Measurements from ENCODE around the gene IRF4.

IRF4 gene

DNA sequence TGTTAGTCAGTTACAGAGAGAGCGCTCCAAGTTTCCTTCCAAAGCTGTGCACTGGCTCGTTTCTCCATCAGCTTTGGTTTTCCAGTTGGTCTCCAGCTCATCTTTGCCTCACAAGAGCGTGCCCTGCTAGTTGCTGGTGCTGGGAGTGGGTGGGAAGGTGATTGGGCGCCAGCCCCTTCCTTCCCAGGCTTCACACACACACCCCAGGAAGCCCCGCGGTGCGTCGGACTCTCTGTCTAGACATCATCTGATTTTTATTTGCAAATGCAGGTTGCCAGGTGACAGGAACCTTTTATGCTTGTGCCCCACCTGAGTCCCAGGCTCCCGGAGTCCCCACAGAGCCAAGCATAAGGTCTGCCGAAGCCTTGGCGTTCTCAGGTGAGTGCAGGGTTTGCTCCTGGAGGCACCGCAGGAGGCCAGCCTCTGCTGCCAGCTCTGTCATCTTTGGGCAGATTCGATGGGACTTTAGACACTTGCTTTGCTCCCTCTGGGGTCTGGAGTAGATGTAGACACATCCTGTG, 7.1 kb downstream of the IRF4 start:
- DNase-seq (ENCODE audit: low read depth): no peak

DNA sequence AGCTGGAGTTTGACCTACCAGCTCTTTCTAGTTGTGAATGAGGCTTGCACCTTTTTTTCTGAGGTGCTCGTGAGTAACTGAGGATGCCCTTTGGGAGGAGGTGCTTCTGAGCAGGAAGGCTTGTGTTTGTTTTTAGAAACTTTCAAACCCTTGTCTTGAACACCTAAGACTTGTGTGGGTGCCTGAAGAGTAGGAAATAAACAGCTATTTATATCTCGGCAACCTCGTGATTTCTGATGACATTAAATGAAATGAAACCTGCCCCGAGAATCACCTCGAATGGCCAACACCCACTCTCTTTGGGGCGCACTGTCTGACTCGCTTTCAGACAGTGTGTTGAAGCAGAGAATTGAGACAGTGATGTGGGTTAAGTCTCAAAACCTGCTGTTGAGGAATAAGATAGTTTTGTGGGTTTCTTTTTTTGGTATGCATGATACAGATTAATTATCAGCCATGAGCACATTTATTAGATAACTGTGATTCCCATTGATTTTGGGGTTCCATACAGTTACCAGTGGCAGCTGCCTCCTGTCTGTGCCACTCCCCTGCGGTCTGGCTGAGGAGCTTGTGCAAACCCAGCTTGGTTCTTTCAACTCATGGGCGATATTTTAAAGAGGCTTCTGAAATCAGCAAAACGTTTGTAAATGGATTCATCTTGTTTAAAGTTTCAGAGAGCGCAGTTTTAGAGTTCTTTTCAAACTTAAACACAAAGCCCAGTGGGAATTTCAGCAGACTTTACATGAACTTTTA, 8.4 kb downstream of the IRF4 start:
- DNase-seq (ENCODE audit: low read depth): no peak

DNA sequence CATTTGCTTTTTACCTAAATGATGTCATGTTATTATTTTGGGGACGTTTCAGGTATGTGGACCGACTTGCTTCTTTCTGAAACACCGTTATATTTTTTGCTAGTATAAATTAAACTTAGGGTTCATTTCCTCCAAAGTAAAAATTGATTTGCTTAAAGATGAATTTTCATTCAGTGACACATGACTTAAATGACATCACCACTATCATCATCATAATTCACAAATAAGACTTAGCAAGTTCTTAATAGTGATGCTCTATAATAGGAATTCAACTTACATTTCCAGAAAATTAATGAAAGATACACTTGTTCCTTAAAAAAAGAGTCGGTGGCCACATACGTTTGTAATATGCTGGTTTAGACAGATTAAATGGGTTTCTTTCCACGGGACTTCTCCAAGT, 9.3 kb downstream of the IRF4 start:
- no peak for DNase-seq (ENCODE audit: low read depth)

DNA sequence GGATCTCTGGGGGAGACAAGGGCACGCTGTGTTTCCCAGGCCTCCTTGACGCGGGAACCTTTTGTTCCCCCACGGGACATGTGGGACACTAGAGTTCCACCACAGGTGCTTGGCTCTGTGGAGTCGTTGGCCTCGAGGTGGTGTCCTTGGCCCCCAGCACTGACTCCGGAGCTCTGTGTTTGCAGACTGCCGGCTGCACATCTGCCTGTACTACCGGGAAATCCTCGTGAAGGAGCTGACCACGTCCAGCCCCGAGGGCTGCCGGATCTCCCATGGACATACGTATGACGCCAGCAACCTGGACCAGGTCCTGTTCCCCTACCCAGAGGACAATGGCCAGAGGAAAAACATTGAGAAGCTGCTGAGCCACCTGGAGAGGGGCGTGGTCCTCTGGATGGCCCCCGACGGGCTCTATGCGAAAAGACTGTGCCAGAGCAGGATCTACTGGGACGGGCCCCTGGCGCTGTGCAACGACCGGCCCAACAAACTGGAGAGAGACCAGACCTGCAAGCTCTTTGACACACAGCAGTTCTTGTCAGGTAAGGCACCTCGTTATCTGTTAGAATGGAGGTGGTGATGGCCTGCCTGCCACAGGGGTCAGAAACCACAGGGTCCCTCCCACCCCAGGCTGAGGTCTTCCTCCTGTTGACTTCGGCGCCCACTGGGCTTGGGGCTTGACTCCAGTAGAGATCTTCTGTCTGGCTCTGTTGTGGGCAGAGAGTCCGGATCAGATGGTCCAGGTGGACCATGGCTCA, 9.9 kb downstream of the IRF4 start:
- no peak for DNase-seq (ENCODE audit: low read depth)

DNA sequence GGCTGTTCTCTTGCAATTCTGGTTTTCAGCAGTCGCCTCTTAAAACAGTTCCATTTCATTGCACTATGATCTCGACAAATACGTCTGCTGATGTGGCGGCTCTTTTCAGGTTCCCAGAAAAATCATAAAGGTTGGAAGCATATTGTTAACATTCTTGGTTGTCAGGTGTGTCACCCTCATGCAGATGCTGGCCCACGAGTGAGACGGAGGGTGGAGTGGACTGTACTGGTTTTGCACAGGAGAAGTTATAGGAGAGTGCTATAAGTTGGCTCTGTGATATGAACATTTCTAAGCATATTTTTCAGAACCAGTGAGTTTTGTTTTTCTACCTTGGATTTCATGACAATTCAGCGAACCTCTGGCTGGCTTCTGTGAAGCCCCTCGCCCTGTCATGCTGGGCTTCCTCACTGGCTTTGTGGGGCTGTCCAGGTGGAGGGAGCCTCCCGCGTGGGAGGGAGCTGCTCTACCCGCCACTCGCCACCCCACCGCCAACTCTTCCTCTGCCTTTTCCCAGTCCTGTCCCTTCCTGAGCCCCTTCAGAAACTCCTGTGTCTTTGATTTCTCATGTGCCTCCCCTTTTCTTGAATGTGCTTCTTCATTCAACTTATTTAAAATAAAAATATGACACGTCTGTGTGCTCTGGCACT, 10.6 kb downstream of the IRF4 start:
- DNase-seq (ENCODE audit: low read depth): no peak

DNA sequence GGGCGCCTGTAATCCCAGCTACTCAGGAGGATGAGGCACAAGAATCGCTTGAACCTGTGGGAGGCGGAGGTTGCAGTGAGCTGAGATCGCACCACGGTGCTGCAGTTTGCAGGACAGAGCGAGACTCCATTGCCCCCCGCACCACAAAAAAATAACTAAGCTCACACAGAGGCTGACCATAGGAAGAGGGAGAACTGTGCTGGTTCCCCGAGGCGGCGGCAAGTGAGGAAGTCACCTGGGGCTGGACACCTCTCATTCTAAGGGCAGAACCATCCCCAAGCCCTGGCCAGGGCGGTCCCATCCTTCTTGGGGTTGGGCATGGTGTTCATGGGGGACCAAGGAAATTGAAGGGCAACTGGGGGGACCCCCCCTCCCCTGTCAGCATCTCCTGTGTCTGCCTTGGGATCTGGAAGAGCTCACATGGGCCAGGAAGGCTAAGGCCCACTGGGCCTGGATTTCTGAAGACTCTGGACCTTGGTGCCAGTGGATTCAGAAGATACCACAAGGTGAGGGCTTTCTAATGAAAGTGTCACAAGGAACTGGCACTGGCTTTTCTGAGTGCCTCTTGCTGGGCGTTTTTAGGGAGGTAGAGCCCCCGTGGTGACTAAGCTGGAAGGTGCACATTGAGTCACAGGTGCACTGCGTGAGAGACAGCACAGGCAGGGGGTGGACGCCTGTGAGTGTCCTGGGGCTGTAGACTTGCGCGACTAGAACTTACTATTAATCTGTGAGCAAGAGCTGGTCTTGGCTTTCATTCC, 11.5 kb downstream of the IRF4 start:
- DNase-seq (ENCODE audit: low read depth): no peak

DNA sequence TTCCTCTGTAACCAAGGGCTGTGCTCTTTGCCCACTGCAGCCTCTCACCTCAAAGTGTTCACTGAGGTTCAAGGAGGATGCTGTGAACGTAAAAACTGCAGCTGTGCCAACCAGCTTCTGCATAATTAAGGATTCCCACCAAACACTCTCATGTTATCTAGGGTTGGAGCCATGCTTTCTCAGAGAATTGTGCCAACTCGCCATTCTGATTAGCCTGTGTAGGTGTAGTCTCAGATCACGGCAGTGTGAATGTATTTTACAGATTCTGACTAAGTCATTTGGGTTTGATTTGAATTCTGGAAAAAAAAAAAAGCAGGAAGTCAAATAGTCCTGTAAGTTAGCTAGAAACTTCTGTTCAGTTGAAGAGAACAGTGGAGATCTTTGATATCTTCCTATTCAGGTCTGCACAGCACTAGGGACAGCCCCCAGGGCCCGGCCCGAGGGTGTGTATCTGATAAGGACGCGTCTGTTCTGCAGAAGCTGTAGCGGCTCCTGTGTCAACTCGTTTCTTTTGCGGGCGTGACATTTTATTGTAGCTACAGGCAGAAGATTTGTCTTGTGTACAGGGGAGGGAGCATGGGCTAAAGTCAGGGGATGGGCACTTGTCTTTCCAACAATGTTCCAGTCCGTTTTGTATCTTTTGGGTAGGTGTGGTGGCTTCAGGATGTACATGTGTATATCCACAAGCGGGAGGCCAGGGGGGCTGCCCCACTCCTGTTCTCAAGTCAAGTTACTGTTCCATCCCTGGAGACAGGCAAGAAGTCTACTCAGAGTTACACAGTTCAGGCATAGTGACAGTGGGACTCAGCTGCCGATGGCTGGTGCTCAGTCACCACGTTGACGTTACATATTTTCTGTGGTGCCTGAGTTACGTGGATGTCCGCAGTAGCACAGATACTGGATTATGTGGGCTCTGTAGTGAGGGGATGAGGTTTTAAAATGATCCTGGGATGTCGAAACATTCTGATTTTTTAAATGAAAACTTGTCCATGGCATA, 12.4 kb downstream of the IRF4 start:
- DNase-seq (ENCODE audit: low read depth): no peak

DNA sequence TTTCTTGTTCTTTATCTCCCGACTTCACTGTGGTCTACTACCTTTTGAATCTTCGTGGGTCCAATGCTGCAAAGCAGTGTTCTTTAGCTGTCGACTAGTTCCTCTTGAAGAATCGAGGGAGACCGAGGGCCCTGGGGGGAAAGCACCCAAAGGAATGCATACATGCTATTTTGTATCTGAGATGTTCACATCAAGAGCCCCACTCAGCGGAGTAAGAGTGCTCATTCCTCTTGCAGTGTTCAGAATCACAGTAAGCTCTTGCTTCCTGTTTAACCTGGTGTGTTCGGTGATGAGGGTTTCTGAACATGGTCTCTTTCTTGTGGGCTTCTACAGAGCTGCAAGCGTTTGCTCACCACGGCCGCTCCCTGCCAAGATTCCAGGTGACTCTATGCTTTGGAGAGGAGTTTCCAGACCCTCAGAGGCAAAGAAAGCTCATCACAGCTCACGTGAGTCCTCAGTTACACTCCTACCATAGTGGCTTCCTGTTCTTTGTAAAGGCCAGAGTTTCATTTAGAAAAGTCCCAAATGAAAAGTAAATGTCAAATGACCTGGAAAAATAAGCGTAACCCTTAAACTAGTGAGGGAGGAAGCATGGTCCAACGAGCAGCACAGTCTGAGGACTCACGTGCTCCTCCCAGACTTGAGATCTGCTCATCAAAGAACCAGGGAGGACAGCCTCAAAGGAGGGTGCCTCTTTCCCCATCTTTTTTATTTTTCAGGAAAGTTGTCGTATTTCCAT, 13.3 kb downstream of the IRF4 start:
- no peak for DNase-seq (ENCODE audit: low read depth)

DNA sequence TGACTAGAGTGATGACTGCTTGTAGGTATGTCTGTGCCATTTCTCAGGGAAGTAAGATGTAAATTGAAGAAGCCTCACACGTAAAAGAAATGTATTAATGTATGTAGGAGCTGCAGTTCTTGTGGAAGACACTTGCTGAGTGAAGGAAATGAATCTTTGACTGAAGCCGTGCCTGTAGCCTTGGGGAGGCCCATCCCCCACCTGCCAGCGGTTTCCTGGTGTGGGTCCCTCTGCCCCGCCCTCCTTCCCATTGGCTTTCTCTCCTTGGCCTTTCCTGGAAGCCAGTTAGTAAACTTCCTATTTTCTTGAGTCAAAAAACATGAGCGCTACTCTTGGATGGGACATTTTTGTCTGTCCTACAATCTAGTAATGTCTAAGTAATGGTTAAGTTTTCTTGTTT, 16.6 kb downstream of the IRF4 start:
- DNase-seq (ENCODE audit: low read depth): no peak

DNA sequence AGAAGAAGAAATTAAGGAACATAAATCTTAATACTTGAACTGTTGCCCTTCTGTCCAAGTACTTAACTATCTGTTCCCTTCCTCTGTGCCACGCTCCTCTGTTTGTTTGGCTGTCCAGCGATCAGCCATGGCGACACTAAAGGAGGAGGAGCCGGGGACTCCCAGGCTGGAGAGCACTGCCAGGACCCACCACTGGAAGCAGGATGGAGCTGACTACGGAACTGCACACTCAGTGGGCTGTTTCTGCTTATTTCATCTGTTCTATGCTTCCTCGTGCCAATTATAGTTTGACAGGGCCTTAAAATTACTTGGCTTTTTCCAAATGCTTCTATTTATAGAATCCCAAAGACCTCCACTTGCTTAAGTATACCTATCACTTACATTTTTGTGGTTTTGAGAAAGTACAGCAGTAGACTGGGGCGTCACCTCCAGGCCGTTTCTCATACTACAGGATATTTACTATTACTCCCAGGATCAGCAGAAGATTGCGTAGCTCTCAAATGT, 17.1 kb downstream of the IRF4 start:
- no peak for DNase-seq (ENCODE audit: low read depth)

DNA sequence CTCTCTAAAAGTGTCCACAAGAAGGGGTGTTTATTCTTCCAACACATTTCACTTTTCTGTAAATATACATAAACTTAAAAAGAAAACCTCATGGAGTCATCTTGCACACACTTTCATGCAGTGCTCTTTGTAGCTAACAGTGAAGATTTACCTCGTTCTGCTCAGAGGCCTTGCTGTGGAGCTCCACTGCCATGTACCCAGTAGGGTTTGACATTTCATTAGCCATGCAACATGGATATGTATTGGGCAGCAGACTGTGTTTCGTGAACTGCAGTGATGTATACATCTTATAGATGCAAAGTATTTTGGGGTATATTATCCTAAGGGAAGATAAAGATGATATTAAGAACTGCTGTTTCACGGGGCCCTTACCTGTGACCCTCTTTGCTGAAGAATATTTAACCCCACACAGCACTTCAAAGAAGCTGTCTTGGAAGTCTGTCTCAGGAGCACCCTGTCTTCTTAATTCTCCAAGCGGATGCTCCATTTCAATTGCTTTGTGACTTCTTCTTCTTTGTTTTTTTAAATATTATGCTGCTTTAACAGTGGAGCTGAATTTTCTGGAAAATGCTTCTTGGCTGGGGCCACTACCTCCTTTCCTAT, 17.9 kb downstream of the IRF4 start:
- DNase-seq (ENCODE audit: low read depth): no peak

DNA sequence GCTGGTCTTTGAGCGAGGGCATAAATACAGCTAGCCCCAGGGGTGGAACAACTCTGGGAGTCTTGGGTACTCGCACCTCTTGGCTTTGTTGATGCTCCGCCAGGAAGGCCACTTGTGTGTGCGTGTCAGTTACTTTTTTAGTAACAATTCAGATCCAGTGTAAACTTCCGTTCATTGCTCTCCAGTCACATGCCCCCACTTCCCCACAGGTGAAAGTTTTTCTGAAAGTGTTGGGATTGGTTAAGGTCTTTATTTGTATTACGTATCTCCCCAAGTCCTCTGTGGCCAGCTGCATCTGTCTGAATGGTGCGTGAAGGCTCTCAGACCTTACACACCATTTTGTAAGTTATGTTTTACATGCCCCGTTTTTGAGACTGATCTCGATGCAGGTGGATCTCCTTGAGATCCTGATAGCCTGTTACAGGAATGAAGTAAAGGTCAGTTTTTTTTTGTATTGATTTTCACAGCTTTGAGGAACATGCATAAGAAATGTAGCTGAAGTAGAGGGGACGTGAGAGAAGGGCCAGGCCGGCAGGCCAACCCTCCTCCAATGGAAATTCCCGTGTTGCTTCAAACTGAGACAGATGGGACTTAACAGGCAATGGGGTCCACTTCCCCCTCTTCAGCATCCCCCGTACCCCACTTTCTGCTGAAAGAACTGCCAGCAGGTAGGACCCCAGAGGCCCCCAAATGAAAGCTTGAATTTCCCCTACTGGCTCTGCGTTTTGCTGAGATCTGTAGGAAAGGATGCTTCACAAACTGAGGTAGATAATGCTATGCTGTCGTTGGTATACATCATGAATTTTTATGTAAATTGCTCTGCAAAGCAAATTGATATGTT, 19.2 kb downstream of the IRF4 start:
- no peak for DNase-seq (ENCODE audit: low read depth)

DNA sequence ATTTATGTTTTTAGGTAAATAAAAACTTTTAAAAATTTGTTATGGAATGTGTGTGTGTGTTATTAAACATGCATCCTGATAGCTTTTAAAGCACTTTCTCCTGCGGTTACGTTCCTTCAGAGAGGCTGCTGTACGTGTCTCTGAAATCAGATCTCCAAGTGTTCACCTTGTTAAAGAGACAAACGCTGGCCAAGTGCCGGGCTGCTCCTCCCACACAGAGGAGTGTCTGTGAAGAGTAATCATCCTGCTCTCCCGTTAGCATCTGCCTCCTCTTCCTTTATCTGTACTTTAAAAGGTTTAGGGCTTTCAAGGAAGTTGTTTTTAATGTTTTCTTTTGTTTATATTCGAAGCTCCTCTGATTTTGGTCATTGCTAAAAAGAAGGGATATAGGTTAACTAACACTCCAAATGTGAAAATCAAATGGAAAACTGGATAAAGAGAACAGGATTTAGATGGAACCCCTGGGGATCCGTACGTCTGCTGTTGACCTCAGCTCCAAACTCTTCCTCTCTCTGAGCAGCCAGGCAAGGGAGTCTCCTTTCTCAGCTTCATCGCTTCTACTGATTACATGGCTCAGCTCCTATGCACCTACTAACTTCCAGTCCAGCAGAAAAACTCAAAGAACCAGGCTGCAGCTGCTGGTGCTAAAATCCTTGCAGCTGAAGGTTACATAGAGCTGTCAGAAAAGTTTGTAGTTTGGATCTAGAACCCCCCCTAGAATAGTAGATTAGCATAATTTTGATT, 20.0 kb downstream of the IRF4 start:
- DNase-seq (ENCODE audit: low read depth): no peak

DNA sequence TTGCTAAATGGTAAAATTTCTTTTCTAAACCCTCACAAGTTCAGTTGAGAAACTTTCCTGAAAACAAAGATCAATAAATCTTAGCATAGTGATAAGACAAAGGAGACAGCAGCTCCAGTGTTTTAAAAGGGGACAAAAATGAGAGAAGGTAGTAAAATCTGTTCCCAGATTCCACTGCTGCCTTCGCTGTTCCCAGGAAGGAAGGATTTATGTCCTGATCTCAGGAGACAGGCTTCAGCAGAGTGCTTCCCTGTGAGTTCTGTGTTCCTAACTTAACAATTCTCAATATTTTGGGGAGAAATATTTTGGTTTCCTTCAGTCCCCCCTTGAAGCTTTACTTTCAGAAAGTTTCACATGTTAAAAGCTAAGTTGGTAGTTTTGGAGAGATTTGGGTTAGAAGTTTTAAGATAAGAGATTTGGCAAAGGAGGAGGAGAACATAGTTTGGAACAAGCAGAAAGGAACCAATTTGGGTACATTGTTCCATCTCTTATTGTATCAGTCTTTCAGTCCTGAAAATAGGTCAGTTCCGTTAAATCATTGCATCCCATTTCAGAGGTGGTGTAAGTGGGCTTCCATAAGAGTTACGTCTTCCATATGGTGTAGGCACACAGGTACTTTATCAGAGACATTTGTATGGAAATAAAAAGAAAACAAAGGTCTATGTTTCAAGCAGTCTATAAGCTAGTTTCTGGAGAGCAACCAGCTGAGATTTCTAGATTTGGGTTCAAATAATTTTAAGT, 20.8 kb downstream of the IRF4 start:
- DNase-seq (ENCODE audit: low read depth): no peak

DNA sequence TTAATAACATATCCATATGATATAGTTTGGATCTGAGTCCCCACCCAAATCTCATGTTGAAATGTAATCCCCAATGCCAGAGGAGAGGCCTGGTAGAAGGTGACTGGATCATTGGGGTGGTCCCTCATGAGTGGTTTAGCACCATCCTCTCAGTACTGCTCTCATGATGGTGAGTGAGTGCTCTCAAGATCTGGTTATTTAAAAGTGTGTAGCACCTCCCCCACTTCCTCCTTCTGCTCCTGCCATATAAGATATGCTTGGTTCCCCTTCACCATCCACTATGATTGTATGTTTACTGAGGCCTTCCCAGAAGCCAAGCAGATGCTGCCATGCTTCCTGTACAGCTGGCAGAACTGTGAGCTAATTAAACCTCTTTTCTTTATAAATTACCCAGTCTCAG, 22.9 kb downstream of the IRF4 start:
- no peak for DNase-seq (ENCODE audit: low read depth)

DNA sequence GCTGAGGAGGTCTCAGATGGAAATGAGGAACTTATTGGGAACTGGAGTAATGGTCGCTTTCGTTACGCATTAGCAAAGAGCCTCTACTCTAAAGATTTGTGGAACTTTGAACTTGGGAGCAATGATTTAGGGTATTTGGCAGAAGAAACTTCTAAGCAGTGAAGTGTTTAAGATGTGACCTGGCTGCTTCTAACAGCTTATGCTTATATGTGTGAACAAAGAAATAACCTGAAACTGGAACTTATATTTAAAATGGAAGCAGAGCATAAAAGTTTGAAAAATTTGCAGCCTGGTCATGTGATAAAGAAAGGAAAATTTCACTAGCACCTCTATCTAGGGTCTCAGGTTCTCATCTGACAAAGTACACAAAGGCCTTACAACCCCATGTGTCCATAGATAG, 23.5 kb downstream of the IRF4 start:
- no peak for DNase-seq (ENCODE audit: low read depth)

DNA sequence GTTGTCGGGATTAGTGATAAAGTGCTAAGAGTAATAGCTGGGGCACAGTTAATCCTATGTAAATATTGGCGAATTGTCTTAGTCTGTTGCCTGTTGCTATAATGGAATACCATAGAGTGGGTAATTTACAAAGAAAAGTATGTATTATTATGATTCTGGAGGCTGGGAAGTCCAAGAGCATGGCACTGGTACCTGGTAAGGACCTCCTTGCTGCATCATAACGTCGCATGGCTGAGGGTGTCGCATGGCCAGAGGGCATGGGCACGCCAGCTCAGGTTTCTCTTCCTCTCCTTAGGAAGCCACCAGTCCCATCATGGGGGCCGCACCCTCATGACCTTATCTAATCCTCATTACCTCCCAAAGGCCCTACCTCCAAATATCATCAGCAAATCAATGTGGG, 29.7 kb downstream of the IRF4 start:
- no peak for DNase-seq (ENCODE audit: low read depth)
